Measurements from ENCODE around the gene TNFSF10. TPM values are rescaled to one million over a fixed set of nuclear protein-coding genes. Genes with fewer than 3 reads are reported as not detected.

Gene TNFSF10
- total and polyA plus RNA-seq, 9 of the 15 experiments (the other 6 are each of a cell fraction or from before 2014, with no cell fraction given) = 0.07 to 1.3 (median 0.27) TPM; not detected in 1

DNA sequence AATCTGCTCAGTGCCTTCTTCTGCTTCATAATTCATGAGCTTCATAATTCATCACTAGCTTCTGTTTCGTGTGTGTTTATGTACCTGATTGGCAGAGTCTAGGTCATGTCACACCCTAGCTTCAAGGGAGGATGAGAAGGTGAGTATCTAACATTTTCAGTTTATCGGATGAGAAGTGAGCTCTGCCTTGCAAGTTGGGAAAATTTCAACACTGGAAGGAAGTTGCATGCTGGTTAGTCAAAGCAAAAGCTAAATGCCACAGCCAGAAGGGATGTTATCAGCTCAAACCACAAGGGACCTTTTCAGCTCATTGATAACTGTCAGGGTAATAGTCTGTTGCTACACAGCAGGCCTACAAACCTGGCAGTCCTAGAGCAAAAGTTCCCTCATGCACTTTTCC lies 7.3 kb upstream of the TNFSF10 start (continued):
- TF ChIP-seq, protein P1, sequence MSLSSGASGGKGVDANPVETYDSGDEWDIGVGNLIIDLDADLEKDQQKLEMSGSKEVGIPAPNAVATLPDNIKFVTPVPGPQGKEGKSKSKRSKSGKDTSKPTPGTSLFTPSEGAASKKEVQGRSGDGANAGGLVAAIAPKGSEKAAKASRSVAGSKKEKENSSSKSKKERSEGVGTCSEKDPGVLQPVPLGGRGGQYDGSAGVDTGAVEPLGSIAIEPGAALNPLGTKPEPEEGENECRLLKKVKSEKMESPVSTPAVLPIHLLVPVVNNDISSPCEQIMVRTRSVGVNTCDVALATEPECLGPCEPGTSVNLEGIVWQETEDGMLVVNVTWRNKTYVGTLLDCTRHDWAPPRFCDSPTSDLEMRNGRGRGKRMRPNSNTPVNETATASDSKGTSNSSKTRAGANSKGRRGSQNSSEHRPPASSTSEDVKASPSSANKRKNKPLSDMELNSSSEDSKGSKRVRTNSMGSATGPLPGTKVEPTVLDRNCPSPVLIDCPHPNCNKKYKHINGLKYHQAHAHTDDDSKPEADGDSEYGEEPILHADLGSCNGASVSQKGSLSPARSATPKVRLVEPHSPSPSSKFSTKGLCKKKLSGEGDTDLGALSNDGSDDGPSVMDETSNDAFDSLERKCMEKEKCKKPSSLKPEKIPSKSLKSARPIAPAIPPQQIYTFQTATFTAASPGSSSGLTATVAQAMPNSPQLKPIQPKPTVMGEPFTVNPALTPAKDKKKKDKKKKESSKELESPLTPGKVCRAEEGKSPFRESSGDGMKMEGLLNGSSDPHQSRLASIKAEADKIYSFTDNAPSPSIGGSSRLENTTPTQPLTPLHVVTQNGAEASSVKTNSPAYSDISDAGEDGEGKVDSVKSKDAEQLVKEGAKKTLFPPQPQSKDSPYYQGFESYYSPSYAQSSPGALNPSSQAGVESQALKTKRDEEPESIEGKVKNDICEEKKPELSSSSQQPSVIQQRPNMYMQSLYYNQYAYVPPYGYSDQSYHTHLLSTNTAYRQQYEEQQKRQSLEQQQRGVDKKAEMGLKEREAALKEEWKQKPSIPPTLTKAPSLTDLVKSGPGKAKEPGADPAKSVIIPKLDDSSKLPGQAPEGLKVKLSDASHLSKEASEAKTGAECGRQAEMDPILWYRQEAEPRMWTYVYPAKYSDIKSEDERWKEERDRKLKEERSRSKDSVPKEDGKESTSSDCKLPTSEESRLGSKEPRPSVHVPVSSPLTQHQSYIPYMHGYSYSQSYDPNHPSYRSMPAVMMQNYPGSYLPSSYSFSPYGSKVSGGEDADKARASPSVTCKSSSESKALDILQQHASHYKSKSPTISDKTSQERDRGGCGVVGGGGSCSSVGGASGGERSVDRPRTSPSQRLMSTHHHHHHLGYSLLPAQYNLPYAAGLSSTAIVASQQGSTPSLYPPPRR (CRISPR knock-in tag; IDR thresholded peaks at IDR 0.05; ENCODE audit: borderline replicate concordance) = no peak
- no peak for TF ChIP-seq BRCA1 (IDR thresholded peaks at IDR 0.05)
- TF ChIP-seq BRCA1 (CRISPR knock-in tag; IDR thresholded peaks at IDR 0.05) = no peak
- TF ChIP-seq PRPF4 (IDR thresholded peaks at IDR 0.05; ENCODE audit: insufficient read depth, low read depth, low read length, poor library complexity, severe bottlenecking) = no peak
- TF ChIP-seq, protein P2, sequence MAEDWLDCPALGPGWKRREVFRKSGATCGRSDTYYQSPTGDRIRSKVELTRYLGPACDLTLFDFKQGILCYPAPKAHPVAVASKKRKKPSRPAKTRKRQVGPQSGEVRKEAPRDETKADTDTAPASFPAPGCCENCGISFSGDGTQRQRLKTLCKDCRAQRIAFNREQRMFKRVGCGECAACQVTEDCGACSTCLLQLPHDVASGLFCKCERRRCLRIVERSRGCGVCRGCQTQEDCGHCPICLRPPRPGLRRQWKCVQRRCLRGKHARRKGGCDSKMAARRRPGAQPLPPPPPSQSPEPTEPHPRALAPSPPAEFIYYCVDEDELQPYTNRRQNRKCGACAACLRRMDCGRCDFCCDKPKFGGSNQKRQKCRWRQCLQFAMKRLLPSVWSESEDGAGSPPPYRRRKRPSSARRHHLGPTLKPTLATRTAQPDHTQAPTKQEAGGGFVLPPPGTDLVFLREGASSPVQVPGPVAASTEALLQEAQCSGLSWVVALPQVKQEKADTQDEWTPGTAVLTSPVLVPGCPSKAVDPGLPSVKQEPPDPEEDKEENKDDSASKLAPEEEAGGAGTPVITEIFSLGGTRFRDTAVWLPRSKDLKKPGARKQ (CRISPR knock-in tag; IDR thresholded peaks at IDR 0.05) = no peak
- TF ChIP-seq ZFPM2 (CRISPR knock-in tag; IDR thresholded peaks at IDR 0.05) = no peak
- TF ChIP-seq ZNF121 (CRISPR knock-in tag; conservative IDR thresholded peaks at IDR 0.05) = no peak
- TF ChIP-seq, protein P3, sequence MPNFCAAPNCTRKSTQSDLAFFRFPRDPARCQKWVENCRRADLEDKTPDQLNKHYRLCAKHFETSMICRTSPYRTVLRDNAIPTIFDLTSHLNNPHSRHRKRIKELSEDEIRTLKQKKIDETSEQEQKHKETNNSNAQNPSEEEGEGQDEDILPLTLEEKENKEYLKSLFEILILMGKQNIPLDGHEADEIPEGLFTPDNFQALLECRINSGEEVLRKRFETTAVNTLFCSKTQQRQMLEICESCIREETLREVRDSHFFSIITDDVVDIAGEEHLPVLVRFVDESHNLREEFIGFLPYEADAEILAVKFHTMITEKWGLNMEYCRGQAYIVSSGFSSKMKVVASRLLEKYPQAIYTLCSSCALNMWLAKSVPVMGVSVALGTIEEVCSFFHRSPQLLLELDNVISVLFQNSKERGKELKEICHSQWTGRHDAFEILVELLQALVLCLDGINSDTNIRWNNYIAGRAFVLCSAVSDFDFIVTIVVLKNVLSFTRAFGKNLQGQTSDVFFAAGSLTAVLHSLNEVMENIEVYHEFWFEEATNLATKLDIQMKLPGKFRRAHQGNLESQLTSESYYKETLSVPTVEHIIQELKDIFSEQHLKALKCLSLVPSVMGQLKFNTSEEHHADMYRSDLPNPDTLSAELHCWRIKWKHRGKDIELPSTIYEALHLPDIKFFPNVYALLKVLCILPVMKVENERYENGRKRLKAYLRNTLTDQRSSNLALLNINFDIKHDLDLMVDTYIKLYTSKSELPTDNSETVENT (CRISPR knock-in tag; IDR thresholded peaks at IDR 0.05) = no peak
- no peak for TF ChIP-seq STAG1 (CRISPR knock-in tag; IDR thresholded peaks at IDR 0.05; ENCODE audit: borderline replicate concordance)
- no peak for TF ChIP-seq NFIX (CRISPR knock-in tag; IDR thresholded peaks at IDR 0.05; ENCODE audit: low read depth)
- no peak for TF ChIP-seq ZNF766 (CRISPR knock-in tag; conservative IDR thresholded peaks at IDR 0.05)
- no peak for TF ChIP-seq NELFE (IDR thresholded peaks at IDR 0.05; ENCODE audit: insufficient read depth, insufficient read length)
- no peak for TF ChIP-seq HDAC1 (IDR thresholded peaks at IDR 0.05)
- TF ChIP-seq, protein P4, sequence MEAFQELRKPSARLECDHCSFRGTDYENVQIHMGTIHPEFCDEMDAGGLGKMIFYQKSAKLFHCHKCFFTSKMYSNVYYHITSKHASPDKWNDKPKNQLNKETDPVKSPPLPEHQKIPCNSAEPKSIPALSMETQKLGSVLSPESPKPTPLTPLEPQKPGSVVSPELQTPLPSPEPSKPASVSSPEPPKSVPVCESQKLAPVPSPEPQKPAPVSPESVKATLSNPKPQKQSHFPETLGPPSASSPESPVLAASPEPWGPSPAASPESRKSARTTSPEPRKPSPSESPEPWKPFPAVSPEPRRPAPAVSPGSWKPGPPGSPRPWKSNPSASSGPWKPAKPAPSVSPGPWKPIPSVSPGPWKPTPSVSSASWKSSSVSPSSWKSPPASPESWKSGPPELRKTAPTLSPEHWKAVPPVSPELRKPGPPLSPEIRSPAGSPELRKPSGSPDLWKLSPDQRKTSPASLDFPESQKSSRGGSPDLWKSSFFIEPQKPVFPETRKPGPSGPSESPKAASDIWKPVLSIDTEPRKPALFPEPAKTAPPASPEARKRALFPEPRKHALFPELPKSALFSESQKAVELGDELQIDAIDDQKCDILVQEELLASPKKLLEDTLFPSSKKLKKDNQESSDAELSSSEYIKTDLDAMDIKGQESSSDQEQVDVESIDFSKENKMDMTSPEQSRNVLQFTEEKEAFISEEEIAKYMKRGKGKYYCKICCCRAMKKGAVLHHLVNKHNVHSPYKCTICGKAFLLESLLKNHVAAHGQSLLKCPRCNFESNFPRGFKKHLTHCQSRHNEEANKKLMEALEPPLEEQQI (IDR thresholded peaks at IDR 0.05) = no peak
- TF ChIP-seq YY1 (IDR thresholded peaks at IDR 0.05; ENCODE audit: borderline replicate concordance in 1 of 3, control insufficient read depth in 1 of 3, extremely low read depth in 1 of 3, insufficient read depth in 3 of 3, insufficient read length in 1 of 3, insufficient replicate concordance in 2 of 3, low read depth in 1 of 3, low read length in 2 of 3) = no peak
- no peak for TF ChIP-seq KDM5B (IDR thresholded peaks at IDR 0.05; ENCODE audit: insufficient replicate concordance, low read depth, low read length)
- TF ChIP-seq BDP1 (IDR thresholded peaks at IDR 0.05; ENCODE audit: insufficient read depth, insufficient read length) = no peak

Data from K562 (cell line).